ENCODE measurements around the gene PDE5A.

DNA sequence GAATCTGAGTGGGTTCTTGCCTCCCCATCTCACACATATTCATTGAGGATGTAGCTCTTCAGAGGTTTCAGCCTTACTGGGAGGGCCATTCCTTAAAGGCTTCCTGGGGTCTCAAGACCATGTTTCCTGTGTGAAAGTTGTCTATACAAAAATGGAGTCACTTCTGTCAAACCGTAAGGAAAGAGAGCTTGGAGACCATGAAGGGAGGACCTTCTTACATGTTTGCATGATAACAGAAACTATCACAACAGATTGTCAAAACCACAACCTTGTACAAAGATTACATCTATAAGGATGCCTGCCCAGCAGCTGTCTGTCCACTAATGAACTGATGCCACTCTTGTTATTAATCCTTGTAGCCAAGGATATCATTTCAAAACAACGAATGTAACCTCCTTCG, 139.3 kb downstream of the PDE5A start:
- no peak for TF ChIP-seq CTCF (IDR thresholded peaks at IDR 0.05)
- no peak for TF ChIP-seq POLR2A (IDR thresholded peaks at IDR 0.05)

All from lower leg skin (tissue), 3 donors.